ENCODE results near the gene FHL2.

Gene FHL2

DNA sequence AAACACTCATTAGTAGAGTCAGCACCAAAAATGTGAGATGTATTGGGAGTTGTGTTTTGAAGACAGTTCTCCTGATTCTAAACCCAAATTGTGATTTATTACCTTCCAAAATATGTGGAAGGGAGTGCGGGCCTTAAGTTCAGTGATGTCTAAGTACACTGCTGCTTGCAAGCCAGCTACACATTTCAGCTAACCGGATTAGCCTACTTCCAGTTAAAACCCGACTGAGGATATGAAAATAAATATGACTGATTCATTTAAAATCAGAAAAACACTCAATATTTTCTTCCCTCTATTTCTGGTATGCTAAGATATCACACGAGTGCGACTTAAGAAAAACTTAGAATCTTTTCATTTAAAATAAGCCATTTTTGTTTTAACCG, 907 bp downstream of the FHL2 start:
- TF ChIP-seq EZH2 (optimal IDR thresholded peaks at IDR 0.05; ENCODE audit: low read depth, low read length) = no peak
- TF ChIP-seq, protein P1, sequence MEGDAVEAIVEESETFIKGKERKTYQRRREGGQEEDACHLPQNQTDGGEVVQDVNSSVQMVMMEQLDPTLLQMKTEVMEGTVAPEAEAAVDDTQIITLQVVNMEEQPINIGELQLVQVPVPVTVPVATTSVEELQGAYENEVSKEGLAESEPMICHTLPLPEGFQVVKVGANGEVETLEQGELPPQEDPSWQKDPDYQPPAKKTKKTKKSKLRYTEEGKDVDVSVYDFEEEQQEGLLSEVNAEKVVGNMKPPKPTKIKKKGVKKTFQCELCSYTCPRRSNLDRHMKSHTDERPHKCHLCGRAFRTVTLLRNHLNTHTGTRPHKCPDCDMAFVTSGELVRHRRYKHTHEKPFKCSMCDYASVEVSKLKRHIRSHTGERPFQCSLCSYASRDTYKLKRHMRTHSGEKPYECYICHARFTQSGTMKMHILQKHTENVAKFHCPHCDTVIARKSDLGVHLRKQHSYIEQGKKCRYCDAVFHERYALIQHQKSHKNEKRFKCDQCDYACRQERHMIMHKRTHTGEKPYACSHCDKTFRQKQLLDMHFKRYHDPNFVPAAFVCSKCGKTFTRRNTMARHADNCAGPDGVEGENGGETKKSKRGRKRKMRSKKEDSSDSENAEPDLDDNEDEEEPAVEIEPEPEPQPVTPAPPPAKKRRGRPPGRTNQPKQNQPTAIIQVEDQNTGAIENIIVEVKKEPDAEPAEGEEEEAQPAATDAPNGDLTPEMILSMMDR (IDR thresholded peaks at IDR 0.05; ENCODE audit: low read length) = no peak
- no peak for TF ChIP-seq EZH2phosphoT487 (IDR thresholded peaks at IDR 0.05; ENCODE audit: low read length)
- no peak overlapping the region for H2AFZ ChIP-seq (ENCODE audit: low read length)
- no peaks in the 10 kb centered on the region for H3K79me2 ChIP-seq (ENCODE audit: low read length)
- no peaks in the 10 kb centered on the region for H3K27me3 ChIP-seq (replicated peaks; ENCODE audit: insufficient read depth, low read length)
- no peak overlapping the region for H3K4me3 ChIP-seq (ENCODE audit: low read length)
- H3F3A ChIP-seq (ENCODE audit: insufficient read depth, low read length) = no peaks in the 10 kb centered on the region
- H3K36me3 ChIP-seq (replicated peaks; ENCODE audit: insufficient read depth, low read length) = no peaks in the 10 kb centered on the region
- H3K4me1 ChIP-seq (ENCODE audit: low read length) = peaks cover 3% of the 10 kb centered on the region; the same call in 1 of the 2 replicates
- H3K9ac ChIP-seq (ENCODE audit: low read length) = no peak overlapping the region
- H3K27ac ChIP-seq (ENCODE audit: low read length) = no peak overlapping the region
- DNase-seq = no peak
- no peaks in the 10 kb centered on the region for H3K9me2 ChIP-seq (replicated peaks; ENCODE audit: insufficient read depth, low read length)
- peak overlapping the region; percentile 99; the same call in 1 of the 2 replicates for H3K4me2 ChIP-seq (ENCODE audit: low read depth, low read length)
- no peaks in the 10 kb centered on the region for H3K9me3 ChIP-seq (replicated peaks; ENCODE audit: insufficient read depth, low read length)
- H4K20me1 ChIP-seq (ENCODE audit: insufficient read depth, low read length) = no peaks in the 10 kb centered on the region

- Histone ChIP-seq H3F3A (ENCODE audit: insufficient read depth, low read length) (no peaks in the 10 kb centered on the region), H3K36me3 (replicated peaks; ENCODE audit: insufficient read depth, low read length) (no peaks in the 10 kb centered on the region), H3K9me2 (replicated peaks; ENCODE audit: insufficient read depth, low read length) (no peaks in the 10 kb centered on the region), H3K9ac (ENCODE audit: low read length) (no peak overlapping the region), H2AFZ (ENCODE audit: low read length) (no peak overlapping the region), H3K4me2 (ENCODE audit: low read depth, low read length) (no peak overlapping the region), H3K4me3 (ENCODE audit: low read length) (no peak overlapping the region), H3K27me3 (replicated peaks; ENCODE audit: insufficient read depth, low read length) (no peaks in the 10 kb centered on the region), H3K9me3 (replicated peaks; ENCODE audit: insufficient read depth, low read length) (no peaks in the 10 kb centered on the region), H3K79me2 (ENCODE audit: low read length) (no peaks in the 10 kb centered on the region), H3K27ac (ENCODE audit: low read length) (no peak overlapping the region), H4K20me1 (ENCODE audit: insufficient read depth, low read length) (no peaks in the 10 kb centered on the region), H3K4me1 (ENCODE audit: low read length) (peaks cover 3% of the 10 kb centered on the region; the same call in 1 of the 2 replicates)
- TF ChIP-seq, protein P1 (IDR thresholded peaks at IDR 0.05; ENCODE audit: low read length) = no peak
- TF ChIP-seq EZH2phosphoT487 (IDR thresholded peaks at IDR 0.05; ENCODE audit: low read length) (no peak), EZH2 (optimal IDR thresholded peaks at IDR 0.05; ENCODE audit: low read depth, low read length) (no peak)
- no peak for DNase-seq
Measured at GRCh38 chr2:105397025-105397722, 1.7 kb downstream of the FHL2 start.

DNA sequence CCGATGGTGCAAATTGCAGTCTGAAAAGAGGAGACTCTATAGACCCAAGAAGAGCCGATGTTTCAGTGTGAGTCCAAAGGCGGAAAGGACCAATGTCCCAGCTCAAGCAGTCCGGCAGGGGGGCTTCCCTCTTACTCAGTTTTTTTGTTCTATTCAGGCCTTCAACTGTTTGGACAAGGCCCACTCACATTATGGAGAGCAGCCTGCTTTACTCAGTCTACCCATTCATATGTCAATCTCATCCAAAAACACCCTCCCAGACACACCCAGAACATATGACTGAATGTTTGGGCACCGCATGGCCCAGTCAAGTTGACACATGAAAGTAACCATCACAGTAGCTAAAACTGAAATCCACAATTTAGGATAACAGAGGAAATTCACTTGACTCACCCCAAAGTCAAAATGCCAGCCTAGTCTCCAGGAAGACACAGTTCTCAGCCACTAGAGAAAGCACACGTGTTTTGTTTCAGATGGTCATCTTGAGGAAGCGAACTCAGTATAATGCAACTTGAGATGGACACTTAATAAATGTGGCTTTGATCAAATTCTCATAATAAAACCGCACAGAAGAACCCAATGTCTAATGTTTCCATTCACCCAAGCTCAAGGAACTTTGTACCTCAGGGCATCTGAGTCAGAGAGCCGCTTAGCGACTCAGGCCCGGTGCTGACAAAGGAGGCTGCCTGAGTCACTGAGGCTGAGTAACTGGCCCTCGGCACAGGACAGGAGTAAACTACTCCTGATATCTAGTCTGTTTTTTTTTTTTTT, 2.4 kb downstream of the FHL2 start:
- peaks cover 3% of the 10 kb centered on the region; the same call in 1 of the 2 replicates for H3K4me1 ChIP-seq (ENCODE audit: low read length)
- no peaks in the 10 kb centered on the region for H4K20me1 ChIP-seq (ENCODE audit: insufficient read depth, low read length)
- H2AFZ ChIP-seq (ENCODE audit: low read length) = no peak overlapping the region
- no peaks in the 10 kb centered on the region for H3K9me2 ChIP-seq (replicated peaks; ENCODE audit: insufficient read depth, low read length)
- no peak for DNase-seq
- no peaks in the 10 kb centered on the region for H3F3A ChIP-seq (ENCODE audit: insufficient read depth, low read length)
- H3K27ac ChIP-seq (ENCODE audit: low read length) = no peak overlapping the region
- H3K4me3 ChIP-seq (ENCODE audit: low read length) = no peak overlapping the region
- H3K79me2 ChIP-seq (ENCODE audit: low read length) = no peaks in the 10 kb centered on the region
- H3K36me3 ChIP-seq (replicated peaks; ENCODE audit: insufficient read depth, low read length) = no peaks in the 10 kb centered on the region
- no peak overlapping the region for H3K9ac ChIP-seq (ENCODE audit: low read length)
- TF ChIP-seq EZH2phosphoT487 (IDR thresholded peaks at IDR 0.05; ENCODE audit: low read length) (no peak), EZH2 (optimal IDR thresholded peaks at IDR 0.05; ENCODE audit: low read depth, low read length) (no peak)
- TF ChIP-seq, protein P1 (IDR thresholded peaks at IDR 0.05; ENCODE audit: low read length) = no peak
- H3K4me2 ChIP-seq (ENCODE audit: low read depth, low read length) = no peak overlapping the region
- no peaks in the 10 kb centered on the region for H3K9me3 ChIP-seq (replicated peaks; ENCODE audit: insufficient read depth, low read length)
- no peaks in the 10 kb centered on the region for H3K27me3 ChIP-seq (replicated peaks; ENCODE audit: insufficient read depth, low read length)

Data from MM.1S (cell line).